IMR-90 (cell line): ENCODE measurements around the gene SUCLA2. TPM values are rescaled to one million over a fixed set of nuclear protein-coding genes. Genes with fewer than 3 reads are reported as not detected.

Experiments
- ATAC-seq: fragments of 200-7000 bp; cut with Tn5 transposase; 2 replicates; pipeline ENCODE4 v1.9.1; 2020; ENCODE audit warnings: low read depth, mild to moderate bottlenecking, moderate library complexity
- BruUV-seq: library from RNA; stranded (reverse); fragments of 400-500 nt; replicated peaks from 2 replicates; lab custom pipeline; 2021; lab: Mats Ljungman, UMichigan
- CTCF ChIA-PET: fragments of 300-600 bp; formaldehyde crosslinking; extraction: SDS; loops from one replicate; lab custom pipeline; 2021; ENCODE audit warnings: antibody characterized with exemption; lab: Yijun Ruan, JAX
- POLR2A ChIA-PET: fragments of 300-600 bp; sonication (Branson Sonifier 250); formaldehyde crosslinking; loops from one replicate; lab custom pipeline; 2022; ENCODE audit warnings: antibody characterized with exemption; ENCODE audit not compliant: unreplicated experiment; lab: Charles Lee
- DNase-seq: peaks from one replicate; pipeline ENCODE4 v3.0.0; 2013
- H2AFZ ChIP-seq: replicated peaks from 2 replicates; pipeline ENCODE3; 2013; ENCODE audit warnings: low read length, mild to moderate bottlenecking; ENCODE audit not compliant: poor library complexity
- H2AK5ac ChIP-seq: 2 replicates; pipeline ENCODE4 v1.6.1; 2013; ENCODE audit warnings: low read depth, low read length, inconsistent platforms
- H2AK9ac ChIP-seq: replicated peaks from 2 replicates; pipeline ENCODE3; 2013; ENCODE audit warnings: mild to moderate bottlenecking, low read depth, low read length, moderate library complexity; ENCODE audit not compliant: poor library complexity
- H2BK120ac ChIP-seq: 2 replicates; pipeline ENCODE4 v1.6.1; 2013; ENCODE audit warnings: low read depth, low read length, inconsistent platforms
- H2BK15ac ChIP-seq: 3 replicates; pipeline ENCODE4 v1.6.1; 2013; ENCODE audit warnings: low read depth, low read length, inconsistent platforms
- H2BK20ac ChIP-seq: 2 replicates; pipeline ENCODE4 v1.6.1; 2013; ENCODE audit warnings: low read depth, mild to moderate bottlenecking, inconsistent platforms, low read length, moderate library complexity
- H2BK5ac ChIP-seq: 2 replicates; pipeline ENCODE4 v1.6.1; 2013; ENCODE audit warnings: mild to moderate bottlenecking, low read depth, low read length, inconsistent platforms; ENCODE audit not compliant: poor library complexity, severe bottlenecking
- H3K14ac ChIP-seq: replicated peaks from 2 replicates; pipeline ENCODE4 v1.6.1; 2013; ENCODE audit warnings: low read depth, low read length, inconsistent platforms
- H3K18ac ChIP-seq: 2 replicates; pipeline ENCODE4 v1.6.1; 2013; ENCODE audit warnings: low read depth, low read length, control low read depth
- H3K23ac ChIP-seq: 2 replicates; pipeline ENCODE4 v1.6.1; 2013; ENCODE audit warnings: low read depth, low read length, inconsistent platforms
- H3K27ac ChIP-seq: 2 replicates; pipeline ENCODE4 v1.5.1; 2013; ENCODE audit warnings: mild to moderate bottlenecking, control low read depth, low read length; ENCODE audit not compliant: insufficient read depth
- H3K27me3 ChIP-seq: 2 replicates; pipeline ENCODE4 v1.6.1; 2013; ENCODE audit warnings: low read length; ENCODE audit not compliant: control insufficient read depth, insufficient read depth
- H3K36me3 ChIP-seq: 2 replicates; pipeline ENCODE4 v1.6.1; 2013; ENCODE audit warnings: low read length, mixed read lengths; ENCODE audit not compliant: control insufficient read depth, insufficient read depth
- H3K4ac ChIP-seq: 2 replicates; pipeline ENCODE4 v1.6.1; 2013; ENCODE audit warnings: low read depth, low read length, inconsistent platforms
- H3K4me1 ChIP-seq: 2 replicates; pipeline ENCODE4 v1.6.1; 2013; ENCODE audit warnings: low read length, mixed read lengths; ENCODE audit not compliant: control insufficient read depth, insufficient read depth
- H3K4me2 ChIP-seq: 2 replicates; pipeline ENCODE4 v1.6.1; 2013; ENCODE audit warnings: low read depth, mild to moderate bottlenecking, control low read depth, low read length, moderate library complexity
- H3K4me3 ChIP-seq: 2 replicates; pipeline ENCODE4 v1.5.1; 2013; ENCODE audit warnings: low read depth, mild to moderate bottlenecking, control low read depth, low read length, moderate library complexity; ENCODE audit not compliant: insufficient read depth
- H3K56ac ChIP-seq: 2 replicates; pipeline ENCODE4 v1.6.1; 2013; ENCODE audit warnings: low read length, inconsistent platforms; ENCODE audit not compliant: insufficient read depth; ENCODE audit errors: extremely low read depth
- H3K79me1 ChIP-seq, 2 experiments: 2 replicates each; pipeline ENCODE4 v1.6.1; 2013; ENCODE audit warnings: low read length in 2 of 2, inconsistent platforms in 1 of 2, low read depth in 1 of 2
- H3K9ac ChIP-seq: 2 replicates; pipeline ENCODE4 v1.6.1; 2013; ENCODE audit warnings: low read depth, low read length, control low read depth
- H3K9me1 ChIP-seq: 2 replicates; pipeline ENCODE4 v1.6.1; 2013; ENCODE audit warnings: low read length, inconsistent platforms; ENCODE audit not compliant: insufficient read depth
- H3K9me3 ChIP-seq: 2 replicates; pipeline ENCODE4 v1.6.1; 2013; ENCODE audit warnings: low read length; ENCODE audit not compliant: control insufficient read depth, insufficient read depth
- H4K20me1 ChIP-seq: 2 replicates; pipeline ENCODE4 v1.6.1; 2013; ENCODE audit warnings: low read length, inconsistent platforms; ENCODE audit not compliant: insufficient read depth
- H4K5ac ChIP-seq: 2 replicates; pipeline ENCODE4 v1.6.1; 2013; ENCODE audit warnings: mild to moderate bottlenecking, low read depth, low read length, control low read depth
- H4K8ac ChIP-seq, 2 experiments: 2 replicates each; pipeline ENCODE4 v1.6.1; 2013; ENCODE audit warnings: low read depth in 2 of 2, low read length in 2 of 2, control low read depth in 1 of 2, inconsistent platforms in 1 of 2
- H4K91ac ChIP-seq: 2 replicates; pipeline ENCODE4 v1.6.1; 2013; ENCODE audit warnings: low read depth, low read length, inconsistent platforms; ENCODE audit not compliant: insufficient read depth
- MAFK ChIP-seq: IDR thresholded peaks from 2 replicates; pipeline ENCODE4 v1.6.1; 2012; ENCODE audit warnings: low read depth, low read length, improper control_type of control experiment
- NFE2L2 ChIP-seq: fragments of 150-350 bp; IDR thresholded peaks from 2 replicates; pipeline ENCODE4 v1.6.1; 2016; ENCODE audit warnings: low read depth, mild to moderate bottlenecking, low read length
- WGBS, 2 experiments: methylation state at CpG; one replicate each; pipeline versions ENCODE4 v1.1.5 to v1.1.7; 2013; ENCODE audit warnings: missing lambda C conversion rate in 2 of 2; ENCODE audit not compliant: insufficient read length in 1 of 2; ENCODE audit errors: extremely low coverage in 2 of 2; 5-methylcytosine and 5-hydroxymethylcytosine counted together
- dilution Hi-C: fragments of 300-500 bp; cut with HindIII; formaldehyde crosslinking; loops from one replicate; pipeline ENCODE4 v1.14.3; 2018; ENCODE audit warnings: low sequenced_read_pairs; ENCODE audit not compliant: unreplicated experiment
- in situ Hi-C: fragments of 300-500 bp; cut with MboI; formaldehyde crosslinking; loops from 3 replicates; pipeline ENCODE4 v1.14.3; 2019; ENCODE audit warnings: low sequenced_read_pairs, inconsistent platforms, mixed read lengths
- intact Hi-C: fragments of 100-400 bp; cut with micrococcal nuclease; formaldehyde crosslinking; loops from 2 replicates; pipeline ENCODE4 v1.10.0; 2022
- polyA plus RNA-seq, 3 experiments: library from polyadenylated mRNA; depleted of rRNA; stranded (reverse); fragments of >200 nt; gene quantifications; 2 replicates each; pipeline ENCODE4 v1.2.3, GENCODE V29; 2012; ENCODE audit warnings: low replicate concordance in 1 of 3
- total RNA-seq: library from RNA; depleted of rRNA; stranded (reverse); fragments of >200 nt; gene quantifications from 2 replicates; pipeline ENCODE4 v1.2.3, GENCODE V29; 2012
- TF ChIP-seq, protein P1 (sequence below): conservative IDR thresholded peaks from 2 replicates; pipeline ENCODE4 v1.5.1; 2012; ENCODE audit warnings: mild to moderate bottlenecking, low read depth, low read length, improper control_type of control experiment
- TF ChIP-seq, protein P2 (sequence below): fragments of 150-350 bp; IDR thresholded peaks from 2 replicates; pipeline ENCODE4 v1.6.1; 2016; ENCODE audit warnings: low read depth, mild to moderate bottlenecking, low read length, moderate library complexity, borderline replicate concordance

The SUCLA2 gene
- total and polyA plus RNA-seq, 2 of the 4 experiments (the other 2 are of a cell fraction), result 31.5 to 36.1 TPM

DNA sequence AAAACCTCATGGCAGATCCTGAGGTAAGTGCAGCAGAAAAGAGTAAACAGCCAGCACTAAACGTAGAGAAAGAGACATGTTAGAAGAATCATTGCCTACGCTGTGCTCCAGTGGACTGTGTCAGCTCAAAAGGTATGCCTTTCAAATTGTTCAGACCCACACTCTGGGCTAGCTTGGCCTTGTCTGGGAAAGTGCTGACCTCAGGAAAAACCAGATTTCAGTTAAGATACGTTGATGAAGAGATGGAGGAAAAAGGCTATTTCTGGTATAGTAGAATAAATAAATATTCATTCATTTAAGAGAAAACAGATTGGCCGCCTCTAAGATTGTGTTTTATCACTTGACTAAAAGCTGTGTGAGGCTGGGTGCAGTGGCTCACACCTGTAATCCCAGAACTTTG lies 9.6 kb upstream of the SUCLA2 start:
- Histone ChIP-seq H4K5ac (no peak overlapping the region), H2AFZ (no peak overlapping the region), H3K18ac (no peak overlapping the region), H3K27ac (no peak overlapping the region), H3K56ac (no peak overlapping the region), H3K23ac (no peak overlapping the region), H4K20me1 (no peaks in the 10 kb centered on the region), H3K9me3 (no peaks in the 10 kb centered on the region; the same call in 1 of the 2 replicates), H3K9ac (no peak overlapping the region), H2BK20ac (no peak overlapping the region), H3K36me3 (no peaks in the 10 kb centered on the region), H3K79me1 (no peaks in the 10 kb centered on the region), H3K4me2 (no peak overlapping the region), H2BK120ac (no peak overlapping the region), H4K8ac (no peak overlapping the region), H3K14ac (no peak overlapping the region), H3K4me1 (peaks cover 3% of the 10 kb centered on the region), H2BK5ac (no peak overlapping the region), H3K27me3 (no peaks in the 10 kb centered on the region), H3K4ac (no peak overlapping the region), H3K4me3 (no peak overlapping the region), H2AK5ac (no peak overlapping the region), H2BK15ac (no peak overlapping the region), H2AK9ac (no peak overlapping the region), H4K91ac (no peak overlapping the region), H3K9me1 (no peaks in the 10 kb centered on the region)
- CTCF ChIA-PET, result no interaction called here
- no peak for DNase-seq
- WGBS, 2 experiments, result 83% methylated on average over 1 of the region's 4 CpGs; no CpG with 5 or more reads in 1 of the 2 experiments
- intact Hi-C loops, result no loop called here
- ATAC-seq, result no peak
- TF ChIP-seq MAFK (peak; percentile 81), NFE2L2 (no peak)
- TF ChIP-seq, protein P1, sequence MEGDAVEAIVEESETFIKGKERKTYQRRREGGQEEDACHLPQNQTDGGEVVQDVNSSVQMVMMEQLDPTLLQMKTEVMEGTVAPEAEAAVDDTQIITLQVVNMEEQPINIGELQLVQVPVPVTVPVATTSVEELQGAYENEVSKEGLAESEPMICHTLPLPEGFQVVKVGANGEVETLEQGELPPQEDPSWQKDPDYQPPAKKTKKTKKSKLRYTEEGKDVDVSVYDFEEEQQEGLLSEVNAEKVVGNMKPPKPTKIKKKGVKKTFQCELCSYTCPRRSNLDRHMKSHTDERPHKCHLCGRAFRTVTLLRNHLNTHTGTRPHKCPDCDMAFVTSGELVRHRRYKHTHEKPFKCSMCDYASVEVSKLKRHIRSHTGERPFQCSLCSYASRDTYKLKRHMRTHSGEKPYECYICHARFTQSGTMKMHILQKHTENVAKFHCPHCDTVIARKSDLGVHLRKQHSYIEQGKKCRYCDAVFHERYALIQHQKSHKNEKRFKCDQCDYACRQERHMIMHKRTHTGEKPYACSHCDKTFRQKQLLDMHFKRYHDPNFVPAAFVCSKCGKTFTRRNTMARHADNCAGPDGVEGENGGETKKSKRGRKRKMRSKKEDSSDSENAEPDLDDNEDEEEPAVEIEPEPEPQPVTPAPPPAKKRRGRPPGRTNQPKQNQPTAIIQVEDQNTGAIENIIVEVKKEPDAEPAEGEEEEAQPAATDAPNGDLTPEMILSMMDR, result no peak
- TF ChIP-seq, protein P2, sequence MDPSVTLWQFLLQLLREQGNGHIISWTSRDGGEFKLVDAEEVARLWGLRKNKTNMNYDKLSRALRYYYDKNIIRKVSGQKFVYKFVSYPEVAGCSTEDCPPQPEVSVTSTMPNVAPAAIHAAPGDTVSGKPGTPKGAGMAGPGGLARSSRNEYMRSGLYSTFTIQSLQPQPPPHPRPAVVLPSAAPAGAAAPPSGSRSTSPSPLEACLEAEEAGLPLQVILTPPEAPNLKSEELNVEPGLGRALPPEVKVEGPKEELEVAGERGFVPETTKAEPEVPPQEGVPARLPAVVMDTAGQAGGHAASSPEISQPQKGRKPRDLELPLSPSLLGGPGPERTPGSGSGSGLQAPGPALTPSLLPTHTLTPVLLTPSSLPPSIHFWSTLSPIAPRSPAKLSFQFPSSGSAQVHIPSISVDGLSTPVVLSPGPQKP, result no peak
- POLR2A ChIA-PET, result no interaction called here
- no TSS peak for BruUV-seq
- dilution Hi-C loops, result no loop called here
- in situ Hi-C loops, result no loop called here
